Coronary artery (tissue), 2 donors: ENCODE results near the gene MGAT2.

Source experiments
- DNase-seq: peaks from one replicate; pipeline ENCODE4 v3.0.0-alpha.2; 2017; ENCODE audit warnings: low spot score
- H3K27ac ChIP-seq, 2 donors: fragments of 200-600 bp; sonication (generic); one replicate each; pipeline ENCODE4 v1.5.1; 2016 to 2019
- H3K4me3 ChIP-seq: fragments of 200-600 bp; sonication (generic); 2 replicates; pipeline ENCODE4 v1.5.1; 2016; ENCODE audit warnings: mild to moderate bottlenecking, moderate library complexity
- CTCF ChIP-seq: fragments of 200-600 bp; sonication (generic); IDR thresholded peaks from one replicate; pipeline ENCODE4 v1.5.1; 2019; ENCODE audit warnings: antibody characterized with exemption

MGAT2 gene

GRCh38 chr14:49594347-49595091 is 26.1 kb upstream of the MGAT2 start:
- Histone ChIP-seq H3K27ac (no peak overlapping the region), H3K4me3 (no peak overlapping the region)
- TF ChIP-seq CTCF = no peak
- no peak for DNase-seq

GRCh38 chr14:49598189-49598484 is 22.5 kb upstream of the MGAT2 start:
- TF ChIP-seq CTCF = no peak
- peak overlapping the region; percentile 88 to 92 for H3K27ac ChIP-seq
- DNase-seq = no peak
- peak overlapping the region; percentile 88 for H3K4me3 ChIP-seq

GRCh38 chr14:49598485-49599300 is 21.9 kb upstream of the MGAT2 start, which contains the start of gene LRR1:
TSS of gene LRR1 (plus strand) at chr14:49598940. CDS start at chr14:49599021, 81 bp downstream.
- peak within 1 kb of the TSS; percentile 88 to 92 for H3K27ac ChIP-seq
- TF ChIP-seq CTCF = no peak
- peak; percentile 87 for DNase-seq
- H3K4me3 ChIP-seq = peak within 1 kb of the TSS; percentile 88

GRCh38 chr14:49607583-49607982 is 13.0 kb upstream of the MGAT2 start:
- no peak for TF ChIP-seq CTCF
- DNase-seq = no peak
- Histone ChIP-seq H3K4me3 (no peak overlapping the region), H3K27ac (no peak overlapping the region)

GRCh38 chr14:49612251-49612650 is 8.3 kb upstream of the MGAT2 start:
- TF ChIP-seq CTCF = no peak
- Histone ChIP-seq H3K4me3 (no peak overlapping the region), H3K27ac (no peak overlapping the region)
- no peak for DNase-seq

GRCh38 chr14:49612671-49613070 is 7.9 kb upstream of the MGAT2 start:
- no peak for DNase-seq
- Histone ChIP-seq H3K27ac (no peak overlapping the region), H3K4me3 (no peak overlapping the region)
- TF ChIP-seq CTCF = no peak

- no peak for DNase-seq
- Histone ChIP-seq H3K4me3 (no peak overlapping the region), H3K27ac (no peak overlapping the region)
- no peak for TF ChIP-seq CTCF
These were observed 6.4 kb upstream of the MGAT2 start for GRCh38 chr14:49614196-49614595.
